Endothelial cell of umbilical vein (primary cell): ENCODE measurements around the gene ANKRD60. TPM values are rescaled to one million over a fixed set of nuclear protein-coding genes. Genes with fewer than 3 reads are reported as not detected.

Source experiments
- BruUV-seq: library from RNA; stranded (reverse); fragments of 400-500 nt; replicated peaks from 2 replicates; lab custom pipeline; 2021; lab: Mats Ljungman, UMichigan
- CTCF ChIA-PET: fragments of 300-600, 350-600 bp; sonication (Branson Sonifier 250); formaldehyde crosslinking; loops from one replicate; lab custom pipeline; 2021; ENCODE audit warnings: antibody characterized with exemption, inconsistent platforms; lab: Charles Lee
- POLR2A ChIA-PET: fragments of 300-600, 350-600 bp; sonication (Branson Sonifier 250); formaldehyde crosslinking; loops from one replicate; lab custom pipeline; 2021; ENCODE audit warnings: antibody characterized with exemption, inconsistent platforms; lab: Charles Lee
- DNase-seq: peaks from one replicate; pipeline ENCODE4 v3.0.0-alpha.2; 2011; ENCODE audit warnings: low read depth, low spot score
- FAIRE-seq: peaks from 2 replicates; lab custom pipeline; 2011; peaks lifted over from hg19 to GRCh38; lab: Jason Lieb, UNC
- H2AFZ ChIP-seq: 2 replicates; pipeline ENCODE4 v1.6.0; 2012; ENCODE audit warnings: low read depth, low read length, control low read depth, inconsistent platforms
- H3K27ac ChIP-seq: 2 replicates; pipeline ENCODE4 v1.5.1; 2011; ENCODE audit warnings: low read depth, mild to moderate bottlenecking, control low read depth, low read length, moderate library complexity; ENCODE audit not compliant: insufficient read depth
- H3K27me3 ChIP-seq, 2 experiments: 2 replicates each; pipeline versions ENCODE4 v1.6.0 to v1.6.1; 2011; ENCODE audit warnings: low read length in 2 of 2, mixed read lengths in 1 of 2; ENCODE audit not compliant: control insufficient read depth in 2 of 2, insufficient read depth in 2 of 2
- H3K36me3 ChIP-seq, 2 experiments: 2 replicates in 1 of 2; 3 replicates in 1 of 2; pipeline ENCODE4 v1.5.1; 2011; ENCODE audit warnings: low read length in 2 of 2, mild to moderate bottlenecking in 1 of 2, moderate library complexity in 1 of 2; ENCODE audit not compliant: control insufficient read depth in 2 of 2, insufficient read depth in 2 of 2; ENCODE audit errors: extremely low read depth in 1 of 2
- H3K4me1 ChIP-seq: 3 replicates; pipeline ENCODE4 v1.5.1; 2011; ENCODE audit warnings: mild to moderate bottlenecking, low read length; ENCODE audit not compliant: control insufficient read depth, insufficient read depth; ENCODE audit errors: extremely low read depth
- H3K4me2 ChIP-seq: 2 replicates; pipeline ENCODE4 v1.6.1; 2011; ENCODE audit warnings: low read length, control low read depth, mixed read lengths; ENCODE audit not compliant: insufficient read depth
- H3K4me3 ChIP-seq, 3 experiments: fragments of 200-600 bp in 1 of 3; sonication (generic), shearing (Covaris generic) in 1 of 3; replicated peaks in 1 of 3; 2 replicates each; pipeline ENCODE4 v1.5.1; 2011 to 2016; ENCODE audit warnings: control low read depth in 3 of 3, low read length in 3 of 3, mild to moderate bottlenecking in 2 of 3, inconsistent platforms in 1 of 3, low read depth in 1 of 3, moderate library complexity in 1 of 3; ENCODE audit not compliant: insufficient read depth in 1 of 3
- H3K79me2 ChIP-seq: 2 replicates; pipeline ENCODE4 v1.6.0; 2012; ENCODE audit warnings: low read length, inconsistent platforms; ENCODE audit not compliant: control insufficient read depth, insufficient read depth
- H3K9ac ChIP-seq: replicated peaks from 2 replicates; pipeline ENCODE3; 2011; ENCODE audit warnings: low read length, control low read depth; ENCODE audit not compliant: insufficient read depth; ENCODE audit errors: extremely low read depth
- H3K9me1 ChIP-seq: replicated peaks from 3 replicates; pipeline ENCODE4 v1.6.0; 2011; ENCODE audit warnings: mild to moderate bottlenecking, low read length; ENCODE audit not compliant: control insufficient read depth, insufficient read depth; ENCODE audit errors: extremely low read depth
- H3K9me3 ChIP-seq: replicated peaks from 2 replicates; pipeline ENCODE4 v1.5.1; 2012; ENCODE audit warnings: low read length, inconsistent platforms; ENCODE audit not compliant: control insufficient read depth, insufficient read depth
- H4K20me1 ChIP-seq: replicated peaks from 2 replicates; pipeline ENCODE3; 2011; ENCODE audit warnings: mild to moderate bottlenecking, low read length; ENCODE audit not compliant: control insufficient read depth, insufficient read depth; ENCODE audit errors: extremely low read depth
- EZH2 ChIP-seq: IDR thresholded peaks from 2 replicates; pipeline ENCODE4 v1.6.1; 2012; ENCODE audit warnings: borderline replicate concordance, low read depth, mild to moderate bottlenecking, moderate library complexity, low read length, inconsistent platforms; ENCODE audit not compliant: severe bottlenecking
- FOS ChIP-seq: IDR thresholded peaks from 2 replicates; pipeline ENCODE4 v1.6.1; 2011; ENCODE audit warnings: mild to moderate bottlenecking, low read length, moderate library complexity, borderline replicate concordance; ENCODE audit not compliant: insufficient read depth
- GATA2 ChIP-seq: IDR thresholded peaks from 2 replicates; pipeline ENCODE4 v1.7.0; 2011; ENCODE audit warnings: low read depth, mild to moderate bottlenecking, moderate library complexity, mixed read lengths, low read length; ENCODE audit not compliant: insufficient read length, insufficient read depth
- JUN ChIP-seq: IDR thresholded peaks from 2 replicates; pipeline ENCODE4 v1.6.1; 2011; ENCODE audit warnings: borderline replicate concordance, low read depth; ENCODE audit not compliant: insufficient read length, insufficient read depth
- MYC ChIP-seq: IDR thresholded peaks from one replicate; pipeline ENCODE4 v1.6.1; 2011; ENCODE audit warnings: mild to moderate bottlenecking, low read depth, low read length
- POLR2A ChIP-seq: IDR thresholded peaks from 2 replicates; pipeline ENCODE4 v1.6.1; 2012; ENCODE audit warnings: low read depth, mild to moderate bottlenecking, control low read depth, low read length
- POLR2AphosphoS5 ChIP-seq: IDR thresholded peaks from 2 replicates; pipeline ENCODE4 v1.6.1; 2012; ENCODE audit warnings: low read depth, mild to moderate bottlenecking, control low read depth, low read length, moderate library complexity; ENCODE audit not compliant: insufficient read depth
- dilution Hi-C: fragments of 300-500 bp; cut with MboI; formaldehyde crosslinking; loops from one replicate; pipeline ENCODE4 v1.15.0; 2019; ENCODE audit warnings: low sequenced_read_pairs; ENCODE audit not compliant: extremely low pct_ligation_motif_present
- intact Hi-C: fragments of 100-400 bp; cut with micrococcal nuclease; formaldehyde crosslinking; loops from one replicate; pipeline ENCODE4 v1.10.0; 2022
- polyA plus RNA-seq, 4 experiments: library from polyadenylated mRNA; depleted of rRNA in 3 of 4; stranded (reverse) in 3 of 4; unstranded in 1 of 4; fragments of >200 nt; gene quantifications; 2 replicates each; pipeline versions ENCODE4 v1.2.1 to v1.2.3, GENCODE V29; 2011 to 2012; ENCODE audit warnings: missing spikeins in 1 of 4
- total RNA-seq: library from RNA; stranded (reverse); gene quantifications from 2 replicates; pipeline ENCODE4 v1.2.3, GENCODE V29; 2021
- TF ChIP-seq, protein P1 (sequence below), 2 donors: IDR thresholded peaks; 1 replicate in 1 of 2; 2 replicates in 1 of 2; pipeline ENCODE4 v1.5.1; 2011; ENCODE audit warnings: low read length in 2 of 2, mild to moderate bottlenecking in 2 of 2, moderate library complexity in 2 of 2, control low read depth in 1 of 2, inconsistent platforms in 1 of 2, low read depth in 1 of 2; ENCODE audit not compliant: insufficient read depth in 1 of 2; ENCODE audit errors: extremely low read depth in 1 of 2
- TF ChIP-seq, protein P2 (sequence below): IDR thresholded peaks from 2 replicates; pipeline ENCODE4 v1.6.1; 2011; ENCODE audit not compliant: insufficient read depth, insufficient read length

The ANKRD60 gene
- total and polyA plus RNA-seq, 2 donors (not counting 3 experiments of a cell fraction or from before 2014, with no cell fraction given) = not detected

GRCh38 chr20:58169450-58169849 is 59.0 kb downstream of the ANKRD60 start:
- Histone ChIP-seq H3K9me1 (no peaks in the 10 kb centered on the region), H3K4me1 (no peaks in the 10 kb centered on the region), H3K27me3 (peaks cover 0 to 4% of the 10 kb centered on the region in 2 experiments), H3K4me3 (no peak overlapping the region), H3K36me3 (no peaks in the 10 kb centered on the region), H3K79me2 (no peaks in the 10 kb centered on the region), H3K9me3 (no peaks in the 10 kb centered on the region), H3K27ac (no peak overlapping the region), H4K20me1 (no peaks in the 10 kb centered on the region), H3K9ac (no peak overlapping the region), H2AFZ (no peak overlapping the region), H3K4me2 (no peak overlapping the region)
- ChIA-PET CTCF (interaction anchor here (1.3 to 2.5 kb wide), 2 partner anchors 11 to 575 kb away, joined by 3 to 10 read pairs; no protein-coding TSS in a partner anchor), POLR2A (no interaction called here)
- dilution Hi-C loops (no loop called here), intact Hi-C loops (no loop called here)
- FAIRE-seq (no peak), DNase-seq (no peak)
- TF ChIP-seq EZH2 (no peak), POLR2A (no peak), JUN (no peak), MYC (no peak), GATA2 (no peak), POLR2AphosphoS5 (no peak), FOS (no peak)
- TF ChIP-seq, protein P1, sequence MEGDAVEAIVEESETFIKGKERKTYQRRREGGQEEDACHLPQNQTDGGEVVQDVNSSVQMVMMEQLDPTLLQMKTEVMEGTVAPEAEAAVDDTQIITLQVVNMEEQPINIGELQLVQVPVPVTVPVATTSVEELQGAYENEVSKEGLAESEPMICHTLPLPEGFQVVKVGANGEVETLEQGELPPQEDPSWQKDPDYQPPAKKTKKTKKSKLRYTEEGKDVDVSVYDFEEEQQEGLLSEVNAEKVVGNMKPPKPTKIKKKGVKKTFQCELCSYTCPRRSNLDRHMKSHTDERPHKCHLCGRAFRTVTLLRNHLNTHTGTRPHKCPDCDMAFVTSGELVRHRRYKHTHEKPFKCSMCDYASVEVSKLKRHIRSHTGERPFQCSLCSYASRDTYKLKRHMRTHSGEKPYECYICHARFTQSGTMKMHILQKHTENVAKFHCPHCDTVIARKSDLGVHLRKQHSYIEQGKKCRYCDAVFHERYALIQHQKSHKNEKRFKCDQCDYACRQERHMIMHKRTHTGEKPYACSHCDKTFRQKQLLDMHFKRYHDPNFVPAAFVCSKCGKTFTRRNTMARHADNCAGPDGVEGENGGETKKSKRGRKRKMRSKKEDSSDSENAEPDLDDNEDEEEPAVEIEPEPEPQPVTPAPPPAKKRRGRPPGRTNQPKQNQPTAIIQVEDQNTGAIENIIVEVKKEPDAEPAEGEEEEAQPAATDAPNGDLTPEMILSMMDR (IDR thresholded peaks at IDR 0.05; ENCODE audit: extremely low read depth in 1 of 2, insufficient read depth in 1 of 2, low read depth in 1 of 2, low read length in 2 of 2) = no peak
- TF ChIP-seq, protein P2, sequence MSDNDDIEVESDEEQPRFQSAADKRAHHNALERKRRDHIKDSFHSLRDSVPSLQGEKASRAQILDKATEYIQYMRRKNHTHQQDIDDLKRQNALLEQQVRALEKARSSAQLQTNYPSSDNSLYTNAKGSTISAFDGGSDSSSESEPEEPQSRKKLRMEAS = no peak
- no TSS peak for BruUV-seq
